ENCODE measurements around the gene CPE.
"Not testable (repeated sequence)": the region's sequence is repeated elsewhere in the genome, so short reads cannot be mapped to it uniquely, and the experiment has no call there.

CPE gene

GRCh38 chr4:165470009-165470408, 91.2 kb downstream of the CPE start:
- DNase-seq: no peak

DNA sequence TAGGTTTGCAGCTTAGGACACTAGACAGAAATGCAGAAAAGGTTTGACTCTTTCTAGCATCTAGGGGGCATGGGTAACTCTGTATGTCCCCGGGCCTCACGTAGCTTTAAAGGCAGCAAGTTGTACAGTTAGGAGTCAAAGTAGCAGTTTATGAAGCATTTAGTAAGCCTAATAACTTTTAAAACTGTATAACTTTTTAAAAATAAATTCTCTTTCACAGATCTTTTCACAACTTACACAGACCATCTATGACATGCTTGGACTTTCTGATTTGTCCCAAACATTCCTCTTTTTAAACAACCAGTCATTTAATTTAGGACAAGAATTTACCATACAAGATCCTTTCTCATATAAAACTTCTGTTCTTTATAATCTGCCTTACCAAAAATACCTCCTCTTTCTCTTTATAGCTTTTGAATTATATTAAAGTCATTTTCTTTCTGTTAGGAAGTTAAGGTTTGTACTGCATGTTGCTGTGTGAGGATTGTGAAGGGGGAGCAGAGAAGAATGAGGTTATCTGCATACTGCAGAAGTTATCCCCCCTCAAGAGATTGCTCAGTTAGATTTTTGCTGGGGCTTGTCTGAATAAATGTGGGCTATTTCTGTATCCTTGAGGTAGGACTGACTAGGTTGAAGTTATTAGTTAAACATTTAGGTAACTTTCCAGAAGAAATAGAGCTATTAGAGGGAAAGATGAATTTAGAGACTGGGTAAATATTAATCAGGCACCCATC, 94.3 kb downstream of the CPE start:
- no peak for DNase-seq

GRCh38 chr4:165474784-165475705, 96.2 kb downstream of the CPE start:
- no peak for DNase-seq

DNA sequence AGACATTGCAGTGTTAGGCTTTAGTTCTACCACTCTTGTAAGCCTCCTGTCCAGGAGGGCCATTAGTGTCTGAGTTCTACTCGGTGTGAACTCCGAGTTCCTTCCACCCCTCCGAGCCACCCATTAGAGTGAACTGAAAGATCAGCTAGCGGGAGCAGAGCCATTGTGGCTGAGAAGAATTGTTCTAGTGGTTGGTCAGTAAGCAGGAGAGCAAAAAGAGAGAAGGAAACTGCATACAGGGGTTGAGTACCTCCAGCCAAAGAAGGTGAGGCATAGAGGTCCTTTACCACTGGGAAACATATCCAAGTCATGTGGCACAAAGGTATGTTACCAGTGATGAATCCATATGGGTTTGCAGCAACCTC, 96.9 kb downstream of the CPE start:
- DNase-seq: no peak

GRCh38 chr4:165476214-165477098, 97.6 kb downstream of the CPE start:
- no peak for DNase-seq

- no peak for DNase-seq
These were observed 99.0 kb downstream of the CPE start for GRCh38 chr4:165477799-165478198.

- no peak for DNase-seq
These were observed 99.5 kb downstream of the CPE start for GRCh38 chr4:165478260-165478659.

GRCh38 chr4:165481053-165481835, 102.4 kb downstream of the CPE start:
- no peak for DNase-seq

GRCh38 chr4:165489786-165490185, 111.0 kb downstream of the CPE start:
- no peak for DNase-seq

DNA sequence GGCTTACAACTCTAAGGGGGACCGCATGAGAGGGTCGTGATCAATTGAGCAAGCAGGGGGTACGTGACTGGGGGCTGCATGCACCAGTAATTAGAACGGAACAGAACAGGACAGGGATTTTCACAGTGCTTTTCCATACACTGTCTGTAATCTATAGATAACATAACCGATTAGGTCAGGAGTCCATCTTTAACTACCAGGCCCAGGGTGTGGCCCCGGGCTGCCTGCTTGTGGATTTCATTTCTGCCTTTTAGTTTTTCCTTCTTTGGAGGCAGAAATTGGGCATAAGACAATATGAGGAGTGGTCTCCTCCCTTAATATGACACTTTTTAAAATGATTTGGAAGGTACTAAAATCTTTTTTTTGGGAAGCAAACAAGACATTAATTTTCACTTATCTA, 113.8 kb downstream of the CPE start:
- DNase-seq: not testable (repeated sequence)

DNA sequence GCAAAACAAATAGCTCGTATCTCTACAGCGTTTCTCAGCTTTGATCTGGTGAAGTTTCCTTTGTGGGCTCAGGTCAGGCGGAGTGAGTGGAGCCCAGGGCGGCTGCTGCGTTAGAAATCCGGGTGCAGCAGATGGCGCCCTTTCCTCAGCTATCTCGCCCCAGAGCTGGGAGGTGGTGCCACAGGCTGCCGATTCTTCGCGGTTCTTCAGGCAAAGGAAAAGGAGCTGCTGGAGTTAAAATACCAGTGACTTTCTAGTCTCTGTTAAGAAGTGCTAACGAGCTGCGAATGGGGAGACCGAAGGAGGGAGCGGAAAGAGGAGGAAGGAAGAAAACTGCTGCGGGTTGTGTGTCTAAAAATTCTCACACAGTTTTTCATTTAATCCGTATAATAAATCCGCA, 114.6 kb downstream of the CPE start:
- DNase-seq: no peak

DNA sequence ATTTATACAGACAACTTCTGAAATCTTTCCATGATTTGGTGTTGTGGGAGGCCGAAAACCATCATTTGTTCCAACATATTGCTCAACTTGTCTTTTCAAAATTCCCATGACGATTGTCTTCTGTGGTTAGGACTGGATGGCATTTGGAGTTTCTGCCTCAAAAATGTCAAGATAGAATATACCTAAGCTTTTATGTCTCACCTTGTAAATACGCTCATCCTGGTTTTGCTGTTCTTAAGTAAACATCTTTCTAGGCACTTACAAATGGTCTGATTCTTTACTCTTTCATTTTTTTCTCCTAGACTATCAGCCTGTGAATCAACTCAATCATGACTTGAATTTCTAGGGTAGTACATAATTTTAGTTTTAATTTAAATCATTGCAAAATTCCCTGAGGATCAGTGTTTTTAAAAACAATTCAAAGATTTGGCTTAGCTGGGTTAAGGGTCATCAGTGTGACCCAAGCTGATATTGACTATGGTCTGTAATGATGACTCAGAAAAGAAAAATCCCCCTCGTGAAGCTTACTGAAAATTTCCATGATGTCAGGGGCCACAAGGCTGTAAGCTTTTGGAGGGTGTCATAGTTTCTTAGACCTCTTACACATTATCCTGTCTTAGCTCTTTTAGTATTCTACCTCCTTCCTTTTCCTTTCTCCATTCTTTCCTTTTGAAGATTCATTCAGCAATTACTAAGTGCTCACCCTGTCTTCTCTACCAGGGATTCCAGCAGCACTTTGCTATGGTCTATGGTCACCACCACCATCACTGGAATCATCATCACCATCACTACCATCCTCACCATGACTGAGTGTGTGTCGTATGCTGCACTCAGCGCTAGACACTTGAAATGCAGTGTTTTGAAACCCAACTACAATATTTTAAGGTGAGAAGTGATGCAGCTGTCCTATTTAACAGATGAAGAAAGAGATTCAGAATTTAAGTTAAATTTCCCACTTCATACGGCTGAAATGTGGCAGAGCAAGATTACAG, 124.4 kb downstream of the CPE start:
- no peak for DNase-seq

GRCh38 chr4:165504184-165504583, 125.4 kb downstream of the CPE start:
- no peak for DNase-seq

DNA sequence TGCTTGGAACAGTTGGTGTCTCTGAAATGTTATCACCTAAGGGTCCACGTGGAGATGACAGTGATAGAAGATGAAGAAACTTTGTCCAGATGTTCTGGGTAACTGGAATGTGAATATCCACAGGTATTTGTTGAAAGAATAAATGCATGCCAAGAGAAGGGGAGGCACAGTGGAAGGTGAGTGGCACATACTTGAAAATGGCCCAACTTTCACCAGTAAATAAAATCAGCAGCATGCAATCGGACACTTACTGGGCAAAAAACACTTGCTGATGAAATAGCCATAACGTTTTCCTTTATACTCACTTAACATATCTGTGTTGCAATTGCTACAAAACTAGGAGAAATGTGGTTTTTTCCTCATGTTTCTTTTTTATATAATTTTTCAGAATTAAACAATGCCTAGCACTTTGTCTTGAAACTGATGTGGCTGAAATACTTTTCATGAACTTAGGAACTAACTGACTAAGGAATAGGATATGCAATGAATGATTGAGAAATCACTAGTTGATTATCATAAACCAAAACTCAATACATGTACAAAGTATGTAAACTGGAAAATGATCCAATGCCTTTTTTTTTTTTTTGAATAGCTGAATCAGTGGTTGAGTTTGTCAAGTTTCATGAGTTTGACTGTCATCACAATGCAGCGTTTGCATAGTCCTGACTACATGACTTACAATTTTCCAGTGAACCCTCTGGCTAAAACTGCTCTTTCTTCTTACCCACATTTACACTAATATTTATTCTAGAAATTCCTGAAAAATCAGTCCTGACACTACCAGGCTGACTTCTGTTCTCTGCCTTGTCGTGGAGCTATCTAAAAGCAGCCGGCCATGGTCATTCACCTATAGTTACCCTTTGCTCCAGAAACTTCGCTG, 127.4 kb downstream of the CPE start:
- DNase-seq: no peak

- DNase-seq: no peak
These were observed 128.0 kb downstream of the CPE start for GRCh38 chr4:165506849-165507248.

DNA sequence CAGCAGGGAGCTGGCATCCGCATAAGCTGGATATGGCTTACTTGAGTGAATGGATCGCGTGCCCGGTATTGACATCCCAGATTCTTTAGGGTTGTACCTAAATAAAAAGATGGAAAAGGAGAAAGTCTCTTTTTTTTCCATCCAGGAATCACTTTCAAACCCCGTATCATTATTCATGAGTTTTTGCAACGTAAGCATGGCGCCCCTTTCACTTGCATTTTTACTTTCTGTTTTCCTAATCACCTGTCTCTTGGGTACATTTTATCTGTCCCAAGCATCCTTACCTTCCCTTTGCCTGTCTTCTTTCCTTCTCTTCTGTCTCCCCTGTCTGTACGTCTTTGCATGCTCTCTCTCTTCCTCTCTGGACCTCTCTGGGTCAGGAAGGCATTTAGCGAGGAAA, 128.6 kb downstream of the CPE start:
- DNase-seq: no peak

- DNase-seq: no peak
These were observed 129.7 kb downstream of the CPE start for GRCh38 chr4:165508372-165509120.

GRCh38 chr4:165512424-165512823, 133.6 kb downstream of the CPE start:
- DNase-seq: no peak

DNA sequence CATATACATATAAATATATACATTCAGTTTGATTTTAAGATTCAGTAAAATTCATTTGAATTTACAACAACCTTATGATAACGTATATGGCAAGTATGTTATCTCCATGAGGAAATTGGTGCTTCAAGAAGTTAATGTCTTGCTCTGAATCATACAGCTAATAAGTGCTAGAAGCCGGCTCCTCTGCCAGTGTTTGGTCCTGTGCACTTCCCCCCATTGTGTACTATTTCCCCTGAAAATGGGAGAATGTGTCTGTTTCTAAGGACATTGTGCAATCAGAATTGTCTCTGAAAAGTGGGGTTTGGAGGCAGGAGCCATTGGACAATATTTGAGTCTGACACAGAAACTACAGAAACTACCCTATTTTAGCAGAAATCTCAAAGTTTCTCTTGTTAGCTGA, 135.9 kb downstream of the CPE start:
- no peak for DNase-seq
